Raji (cell line): ENCODE results near the gene RRBP1.

ENCODE experiments used
- POLR2A ChIP-seq: IDR thresholded peaks from 2 replicates; pipeline ENCODE4 v1.6.1; 2011; ENCODE audit warnings: low read depth, low read length, control low read depth; ENCODE audit not compliant: insufficient read depth

The RRBP1 gene

GRCh38 chr20:17675519-17676377 lies 6.3 kb downstream of the RRBP1 start:
- TF ChIP-seq POLR2A = no peak

GRCh38 chr20:17674722-17675518 lies 7.1 kb downstream of the RRBP1 start:
- TF ChIP-seq POLR2A = no peak

- TF ChIP-seq POLR2A = no peak
These were observed 9.0 kb downstream of the RRBP1 start for GRCh38 chr20:17673084-17673483.

- no peak for TF ChIP-seq POLR2A
These were observed 10.5 kb downstream of the RRBP1 start for GRCh38 chr20:17671565-17671964.

- no peak for TF ChIP-seq POLR2A
These were observed 11.0 kb downstream of the RRBP1 start for GRCh38 chr20:17671011-17671410.

- no peak for TF ChIP-seq POLR2A
These were observed 12.6 kb downstream of the RRBP1 start for GRCh38 chr20:17669306-17669931.

- no peak for TF ChIP-seq POLR2A
These were observed 13.6 kb downstream of the RRBP1 start for GRCh38 chr20:17668432-17668831.

- TF ChIP-seq POLR2A = no peak
These were observed 14.6 kb downstream of the RRBP1 start for GRCh38 chr20:17667445-17667844.

- TF ChIP-seq POLR2A = no peak
These were observed 15.6 kb downstream of the RRBP1 start for GRCh38 chr20:17666481-17666880.

GRCh38 chr20:17665756-17666155 lies 16.3 kb downstream of the RRBP1 start:
- TF ChIP-seq POLR2A = no peak

GRCh38 chr20:17664025-17664633 lies 17.9 kb downstream of the RRBP1 start:
- no peak for TF ChIP-seq POLR2A

GRCh38 chr20:17663486-17663885 lies 18.6 kb downstream of the RRBP1 start:
- no peak for TF ChIP-seq POLR2A

GRCh38 chr20:17663040-17663399 lies 19.0 kb downstream of the RRBP1 start:
- no peak for TF ChIP-seq POLR2A

GRCh38 chr20:17662333-17663039 lies 19.6 kb downstream of the RRBP1 start:
- TF ChIP-seq POLR2A = no peak
